BLaER1 (cell line): Measurements from ENCODE around the gene UNCX.
"Not testable (repeated sequence)": the region's sequence is repeated elsewhere in the genome, so short reads cannot be mapped to it uniquely, and the experiment has no call there.

ENCODE experiments used
- H3K27ac ChIP-seq: shearing (Covaris generic); formaldehyde crosslinking; 2 replicates; pipeline ENCODE4 v1.8.1; 2022
- H3K27me3 ChIP-seq: shearing (Covaris generic); formaldehyde crosslinking; 2 replicates; pipeline ENCODE4 v1.8.1; 2022
- H3K36me3 ChIP-seq: shearing (Covaris generic); formaldehyde crosslinking; 2 replicates; pipeline ENCODE4 v1.8.1; 2022
- H3K4me1 ChIP-seq: shearing (Covaris generic); formaldehyde crosslinking; 2 replicates; pipeline ENCODE4 v1.8.1; 2022
- H3K4me2 ChIP-seq: shearing (Covaris generic); formaldehyde crosslinking; 2 replicates; pipeline ENCODE4 v1.8.1; 2022
- H3K4me3 ChIP-seq: shearing (Covaris generic); formaldehyde crosslinking; 2 replicates; pipeline ENCODE4 v1.8.1; 2022
- H3K9ac ChIP-seq: shearing (Covaris generic); formaldehyde crosslinking; 2 replicates; pipeline ENCODE4 v1.8.1; 2022
- H3K9me3 ChIP-seq: shearing (Covaris generic); formaldehyde crosslinking; 2 replicates; pipeline ENCODE4 v1.8.1; 2022
- H4K20me1 ChIP-seq: shearing (Covaris generic); formaldehyde crosslinking; 2 replicates; pipeline ENCODE4 v1.8.1; 2022
- Cebpa-rat ChIP-seq: shearing (Covaris generic); IDR thresholded peaks from 2 replicates; pipeline ENCODE4 v1.8.1; 2022

The UNCX gene

GRCh38 chr7:1274876-1275375 lies 42.3 kb downstream of the UNCX start:
- H3K9me3 ChIP-seq, result peaks cover 4% of the 10 kb centered on the region
- H4K20me1 ChIP-seq, result no peaks in the 10 kb centered on the region
- H3K9ac ChIP-seq, result no peak overlapping the region
- no peak overlapping the region for H3K4me2 ChIP-seq
- no peaks in the 10 kb centered on the region for H3K27me3 ChIP-seq
- no peak overlapping the region for H3K27ac ChIP-seq
- no peaks in the 10 kb centered on the region for H3K36me3 ChIP-seq
- peaks cover 5% of the 10 kb centered on the region for H3K4me1 ChIP-seq
- TF ChIP-seq Cebpa-rat, result no peak
- no peak overlapping the region for H3K4me3 ChIP-seq

- H3K27ac ChIP-seq, result no peak overlapping the region
- H3K4me3 ChIP-seq, result no peak overlapping the region
- peaks cover 5% of the 10 kb centered on the region for H3K4me1 ChIP-seq
- TF ChIP-seq Cebpa-rat, result no peak
- no peak overlapping the region for H3K9ac ChIP-seq
- H3K27me3 ChIP-seq, result no peaks in the 10 kb centered on the region
- peaks cover 4% of the 10 kb centered on the region for H3K9me3 ChIP-seq
- H3K4me2 ChIP-seq, result no peak overlapping the region
- no peaks in the 10 kb centered on the region for H3K36me3 ChIP-seq
- no peaks in the 10 kb centered on the region for H4K20me1 ChIP-seq
These were observed 43.0 kb downstream of the UNCX start for GRCh38 chr7:1275451-1276381.

- Histone ChIP-seq H3K36me3 (no peaks in the 10 kb centered on the region), H3K9ac (no peak overlapping the region), H3K4me1 (peaks cover 1% of the 10 kb centered on the region), H3K4me2 (no peak overlapping the region), H3K4me3 (no peak overlapping the region), H3K27me3 (no peaks in the 10 kb centered on the region), H3K9me3 (peaks cover 4% of the 10 kb centered on the region), H4K20me1 (no peaks in the 10 kb centered on the region), H3K27ac (no peak overlapping the region)
- TF ChIP-seq Cebpa-rat, result no peak
These were observed 44.0 kb downstream of the UNCX start for GRCh38 chr7:1276626-1277175.

GRCh38 chr7:1278543-1278942 lies 45.9 kb downstream of the UNCX start:
- no peak for TF ChIP-seq Cebpa-rat
- H3K27me3 ChIP-seq, result no peaks in the 10 kb centered on the region
- H3K27ac ChIP-seq, result no peak overlapping the region
- H3K4me3 ChIP-seq, result no peak overlapping the region
- no peak overlapping the region for H3K9ac ChIP-seq
- H3K4me1 ChIP-seq, result no peaks in the 10 kb centered on the region
- no peaks in the 10 kb centered on the region for H3K36me3 ChIP-seq
- H4K20me1 ChIP-seq, result no peaks in the 10 kb centered on the region
- H3K9me3 ChIP-seq, result no peaks in the 10 kb centered on the region
- H3K4me2 ChIP-seq, result no peak overlapping the region

- Histone ChIP-seq H3K4me3 (no peak overlapping the region), H3K4me1 (peaks cover 4% of the 10 kb centered on the region; the same call in 1 of the 2 replicates), H3K27me3 (no peaks in the 10 kb centered on the region), H3K4me2 (no peak overlapping the region), H3K9me3 (no peaks in the 10 kb centered on the region), H4K20me1 (no peaks in the 10 kb centered on the region), H3K36me3 (no peaks in the 10 kb centered on the region), H3K27ac (no peak overlapping the region), H3K9ac (no peak overlapping the region)
- TF ChIP-seq Cebpa-rat, result no peak
These were observed 46.4 kb downstream of the UNCX start for GRCh38 chr7:1279041-1279440.

- H3K36me3 ChIP-seq, result not testable (repeated sequence)
These were observed 47.2 kb downstream of the UNCX start for GRCh38 chr7:1279895-1280294.

GRCh38 chr7:1281068-1281467 lies 48.4 kb downstream of the UNCX start:
- Histone ChIP-seq H3K9me3 (no peaks in the 10 kb centered on the region), H3K4me3 (no peak overlapping the region), H3K4me2 (no peak overlapping the region), H4K20me1 (no peaks in the 10 kb centered on the region), H3K4me1 (peaks cover 9% of the 10 kb centered on the region; the same call in 1 of the 2 replicates), H3K9ac (no peak overlapping the region), H3K27me3 (no peaks in the 10 kb centered on the region), H3K36me3 (no peaks in the 10 kb centered on the region), H3K27ac (no peak overlapping the region)
- TF ChIP-seq Cebpa-rat, result no peak

More at GRCh38 chr7:1279895-1280294, 47.2 kb downstream of the UNCX start:
- H3K4me1 ChIP-seq, H3K9me3 ChIP-seq, H4K20me1 ChIP-seq, H3K27me3 ChIP-seq, H3K4me2 ChIP-seq, H3K4me3 ChIP-seq, H3K27ac ChIP-seq, H3K9ac ChIP-seq: not testable (repeated sequence)

GRCh38 chr7:1282679-1283078 lies 50.0 kb downstream of the UNCX start:
- Histone ChIP-seq H4K20me1 (no peaks in the 10 kb centered on the region), H3K4me3 (no peak overlapping the region), H3K36me3 (no peaks in the 10 kb centered on the region), H3K4me2 (no peak overlapping the region), H3K27ac (no peak overlapping the region), H3K27me3 (no peaks in the 10 kb centered on the region), H3K9ac (no peak overlapping the region), H3K4me1 (peaks cover 9% of the 10 kb centered on the region; the same call in 1 of the 2 replicates), H3K9me3 (no peaks in the 10 kb centered on the region)
- no peak for TF ChIP-seq Cebpa-rat

- Histone ChIP-seq H3K4me2 (no peak overlapping the region), H3K9me3 (no peaks in the 10 kb centered on the region), H3K27ac (no peak overlapping the region), H3K4me3 (no peak overlapping the region), H3K27me3 (no peaks in the 10 kb centered on the region), H4K20me1 (no peaks in the 10 kb centered on the region), H3K9ac (no peak overlapping the region), H3K36me3 (no peaks in the 10 kb centered on the region), H3K4me1 (peaks cover 9% of the 10 kb centered on the region; the same call in 1 of the 2 replicates)
- TF ChIP-seq Cebpa-rat, result no peak
These were observed 50.7 kb downstream of the UNCX start for GRCh38 chr7:1283337-1283736.
